Activated naive CD4-positive, alpha-beta T cell treated with anti-CD3 and anti-CD28 coated beads, Interleukin-2, amount 50 U/mL, for 16 hours (primary cell): ENCODE results near the gene DACT2.
"Not testable (repeated sequence)": the region's sequence is repeated elsewhere in the genome, so short reads cannot be mapped to it uniquely, and the experiment has no call there.

ENCODE experiments used
- DNase-seq: peaks from one replicate; pipeline ENCODE4 v3.0.0-alpha.2; 2020

DACT2 gene

DNA sequence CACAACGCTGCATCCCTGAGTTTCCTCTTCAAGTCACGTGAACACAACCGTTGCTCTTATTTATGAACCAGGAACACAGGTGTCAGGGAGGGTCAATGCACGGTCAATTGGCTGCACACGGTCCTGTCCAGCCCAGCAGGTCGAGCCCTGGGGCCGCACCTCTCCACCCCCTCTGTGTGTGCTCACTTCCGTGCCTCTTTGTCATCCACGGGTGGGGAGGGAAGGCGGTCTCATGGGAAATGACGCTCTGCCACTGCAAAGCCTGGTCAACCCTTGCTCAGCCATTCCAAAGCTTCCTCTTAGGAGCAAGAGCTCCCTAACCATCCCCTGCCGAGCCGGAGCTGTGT lies 38.7 kb downstream of the DACT2 start:
- no peak for DNase-seq

GRCh38 chr6:168280020-168280898 lies 39.3 kb downstream of the DACT2 start:
- no peak for DNase-seq

DNA sequence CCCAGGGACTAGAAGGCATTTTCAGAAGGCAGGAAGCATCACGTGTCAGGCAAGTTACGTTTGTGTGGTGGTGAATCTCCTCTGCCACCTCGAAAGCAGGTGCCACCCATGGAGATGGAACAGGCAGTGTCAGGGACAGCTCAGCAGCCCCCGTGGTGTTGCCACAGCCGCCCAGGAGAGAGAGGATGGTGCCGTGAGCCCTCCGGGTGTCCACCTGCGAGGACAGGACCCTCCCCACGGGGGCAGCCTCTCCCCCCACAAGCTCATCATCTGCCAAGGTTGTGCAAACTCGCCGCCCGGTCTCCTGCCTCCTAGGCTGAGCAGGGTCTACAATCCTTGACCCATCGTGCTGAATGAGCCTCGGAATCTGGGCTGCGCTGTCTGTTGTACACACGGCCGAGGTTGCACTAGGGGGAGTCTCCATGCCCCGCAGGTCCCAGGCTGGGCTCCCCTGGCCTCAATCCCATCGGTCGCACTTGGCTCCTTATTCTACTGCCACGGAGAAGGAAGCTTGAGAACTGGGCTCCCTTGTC lies 40.1 kb downstream of the DACT2 start:
- DNase-seq, result no peak

- DNase-seq, result no peak
Observed at GRCh38 chr6:168278904-168279303, 40.7 kb downstream of the DACT2 start.

DNA sequence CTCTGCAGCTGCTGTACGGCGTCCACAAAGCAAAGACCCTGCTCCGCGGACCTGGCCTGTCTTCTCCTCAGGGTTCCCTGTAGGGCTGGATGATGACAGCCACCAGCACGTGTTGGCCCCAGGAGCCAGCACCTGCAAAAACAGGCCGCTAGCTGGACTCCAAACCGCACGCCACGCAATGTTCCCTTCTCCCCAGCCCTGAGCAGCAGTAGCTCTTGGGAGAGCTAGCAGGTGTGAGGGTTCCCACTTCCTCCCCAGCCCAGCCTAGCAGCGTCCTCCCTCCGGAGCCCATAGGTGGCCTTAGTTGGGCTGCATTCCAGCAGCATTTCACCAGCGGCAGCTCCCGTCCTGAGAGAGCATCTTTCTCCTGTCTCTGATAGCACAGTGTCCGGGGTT lies 42.3 kb downstream of the DACT2 start:
- DNase-seq, result no peak

DNA sequence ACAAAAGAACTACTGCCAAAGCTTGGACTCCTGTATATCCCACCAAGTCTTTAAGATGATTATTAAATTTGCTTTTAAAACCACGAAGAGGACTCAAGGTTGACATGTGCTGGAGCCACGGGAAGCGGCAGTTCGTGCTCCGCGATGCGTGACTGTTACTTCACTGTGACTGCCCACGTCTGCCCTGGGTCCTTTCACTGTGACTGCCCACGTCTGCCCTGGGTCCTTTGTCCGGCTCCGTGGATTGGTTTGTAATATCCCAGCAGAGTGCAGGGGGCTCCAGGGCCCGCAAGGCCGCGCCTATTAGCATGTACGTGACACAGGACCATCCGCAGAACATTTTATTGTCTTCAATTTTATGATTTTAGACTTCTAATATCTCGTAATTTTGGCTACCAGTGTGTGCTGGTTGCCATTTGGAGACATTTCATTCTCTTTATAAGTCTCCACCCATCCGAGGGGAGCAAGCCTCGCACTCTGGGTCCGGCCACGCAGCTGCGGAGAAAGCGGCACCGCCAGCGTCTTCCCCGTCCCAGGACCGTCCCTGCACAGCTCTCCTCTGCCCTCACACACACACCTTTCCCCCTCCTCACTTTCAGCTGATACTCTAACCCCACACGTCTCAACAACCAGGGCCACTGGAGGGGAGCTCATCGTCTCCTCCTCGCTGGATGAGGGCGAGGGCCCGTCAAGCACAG lies 42.9 kb downstream of the DACT2 start:
- no peak for DNase-seq

GRCh38 chr6:168275168-168275567 lies 44.4 kb downstream of the DACT2 start:
- DNase-seq, result no peak

GRCh38 chr6:168274037-168274952 lies 45.3 kb downstream of the DACT2 start:
- DNase-seq, result no peak

DNA sequence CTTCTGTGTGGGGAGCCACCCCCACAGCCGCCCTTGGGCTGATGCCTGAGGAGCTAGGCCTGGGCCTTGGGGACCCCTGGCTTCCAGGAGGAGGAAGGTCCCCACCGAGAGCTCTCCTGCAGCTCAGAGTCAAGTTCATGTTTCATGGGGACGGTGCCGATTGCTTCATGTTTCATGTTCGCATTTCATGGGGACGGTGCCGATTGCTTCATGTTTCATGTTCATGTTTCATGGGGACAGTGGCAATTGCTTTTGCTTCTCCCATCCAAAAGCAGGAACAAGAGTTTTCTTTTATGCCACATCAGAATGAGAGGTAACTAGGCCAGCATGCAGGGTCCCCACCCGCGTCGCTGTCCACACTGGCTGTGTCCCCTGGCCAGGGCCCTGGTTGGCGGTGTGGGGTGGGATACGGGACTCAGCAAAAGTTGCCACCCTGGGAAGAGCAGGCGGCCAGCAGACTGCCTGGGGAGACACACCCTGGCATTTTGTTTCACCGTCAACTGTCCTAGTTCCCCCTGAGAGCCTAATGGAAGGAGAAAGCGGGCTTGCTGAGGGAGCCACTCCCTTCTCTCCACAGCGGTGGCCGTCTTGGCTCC lies 46.0 kb downstream of the DACT2 start:
- DNase-seq, result no peak

GRCh38 chr6:168272415-168273325 lies 46.9 kb downstream of the DACT2 start:
- no peak for DNase-seq

DNA sequence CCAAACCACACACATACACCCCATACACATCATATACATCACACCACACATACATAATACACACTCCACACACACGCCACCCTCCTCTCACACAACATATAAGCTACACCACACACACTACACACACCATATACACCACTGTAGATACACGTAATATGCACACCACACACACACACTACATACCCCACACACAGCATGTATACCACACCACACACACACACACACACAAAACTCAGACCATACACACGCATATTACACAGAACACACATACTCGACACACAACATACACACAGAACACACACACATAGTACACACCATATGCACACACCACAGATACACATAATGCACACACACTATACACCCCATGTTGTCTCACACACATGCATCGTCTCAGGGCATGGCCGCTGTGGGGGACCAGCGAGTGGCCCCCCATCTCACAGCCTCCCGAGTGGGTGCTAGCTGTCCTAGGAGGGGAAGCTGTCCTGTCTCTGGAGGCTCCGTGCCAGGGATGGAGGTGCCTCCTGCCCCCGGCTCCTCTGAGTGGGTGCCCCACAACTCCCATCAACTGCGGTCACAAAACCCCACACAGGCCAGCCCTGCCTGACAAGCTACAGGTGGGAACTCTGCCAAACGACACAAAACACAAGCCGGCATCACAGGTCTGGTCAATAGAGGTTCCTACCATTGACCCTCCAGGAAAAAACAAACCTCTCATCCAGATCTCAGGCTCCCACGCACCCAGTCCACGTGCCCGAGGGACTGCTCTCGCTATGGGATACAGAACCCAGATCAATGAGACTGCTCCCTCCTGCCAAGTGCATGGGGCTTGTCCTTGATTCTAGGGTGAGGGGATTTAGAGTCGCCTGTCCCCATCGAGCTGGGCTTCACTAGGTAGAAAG lies 49.1 kb downstream of the DACT2 start:
- no peak for DNase-seq

DNA sequence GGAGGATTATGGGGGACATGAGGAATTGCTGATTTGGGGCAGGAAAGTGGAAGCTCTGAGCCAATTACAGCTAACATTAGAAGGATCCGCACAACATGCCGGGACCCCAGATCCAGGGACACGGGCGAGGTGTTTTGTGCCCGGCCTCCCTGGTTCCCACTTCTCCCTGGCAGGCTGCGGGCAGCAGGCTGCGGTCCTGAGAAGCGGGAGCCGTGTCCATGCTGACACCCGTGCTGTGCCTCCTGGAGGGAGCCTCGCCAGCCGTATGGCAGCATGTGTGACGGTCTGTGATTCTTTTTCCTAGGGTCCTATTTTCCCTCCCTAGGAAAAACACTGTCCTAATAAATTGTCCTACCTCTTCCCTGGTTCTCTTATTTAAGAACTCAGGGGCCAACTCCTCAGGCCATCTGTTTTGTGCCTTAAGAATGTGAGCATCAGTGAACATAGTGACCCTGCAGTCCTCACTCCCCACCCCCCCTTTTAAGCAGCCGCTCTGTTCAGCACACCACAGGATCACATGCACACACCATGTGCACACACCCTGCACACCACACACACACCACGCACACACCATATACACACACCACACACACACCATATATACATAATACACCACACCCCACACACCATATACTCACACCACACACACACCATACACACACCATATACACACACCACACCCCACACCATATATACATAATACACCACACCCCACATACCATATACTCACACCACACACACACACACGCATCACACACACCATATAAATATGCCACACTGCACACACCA lies 49.9 kb downstream of the DACT2 start:
- DNase-seq, result no peak

DNA sequence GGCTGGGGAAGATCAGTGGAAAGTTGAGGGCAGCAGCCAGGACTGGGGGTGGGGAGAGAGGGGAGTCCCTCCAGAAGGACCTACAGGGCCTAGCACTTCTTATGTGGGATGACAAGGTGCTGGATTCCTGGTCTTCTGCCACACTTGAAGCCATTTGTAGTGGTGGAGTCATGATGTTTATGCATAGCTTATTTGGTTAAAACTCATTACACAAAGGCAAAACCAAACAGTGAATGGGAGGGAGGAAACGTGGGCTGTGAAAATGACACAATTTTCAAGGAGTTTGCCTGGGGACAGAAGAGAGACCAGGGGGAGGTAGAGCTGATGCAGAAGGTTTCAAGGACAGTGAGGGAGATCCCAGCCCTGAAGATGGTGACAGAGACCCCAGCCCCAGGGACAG lies 50.8 kb downstream of the DACT2 start:
- no peak for DNase-seq

DNA sequence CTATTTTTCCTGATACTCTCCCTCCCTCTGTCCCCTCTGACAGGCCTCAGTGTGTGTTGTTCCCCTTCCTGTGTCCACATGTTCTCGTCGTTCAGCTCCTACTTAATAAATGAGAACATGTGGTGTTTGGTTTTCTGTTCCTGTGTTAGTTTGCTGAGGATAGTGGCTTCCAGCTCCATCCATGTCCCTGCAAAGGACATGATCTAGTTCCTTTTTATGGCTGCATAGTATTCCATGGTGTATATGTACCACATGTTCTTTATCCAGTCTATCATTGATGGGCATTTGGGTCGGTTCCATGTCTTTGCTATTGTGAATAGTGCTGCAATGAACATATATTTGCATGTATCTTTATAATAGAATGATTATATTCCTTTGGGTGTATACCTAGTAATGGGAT lies 51.8 kb downstream of the DACT2 start:
- DNase-seq, result not testable (repeated sequence)

DNA sequence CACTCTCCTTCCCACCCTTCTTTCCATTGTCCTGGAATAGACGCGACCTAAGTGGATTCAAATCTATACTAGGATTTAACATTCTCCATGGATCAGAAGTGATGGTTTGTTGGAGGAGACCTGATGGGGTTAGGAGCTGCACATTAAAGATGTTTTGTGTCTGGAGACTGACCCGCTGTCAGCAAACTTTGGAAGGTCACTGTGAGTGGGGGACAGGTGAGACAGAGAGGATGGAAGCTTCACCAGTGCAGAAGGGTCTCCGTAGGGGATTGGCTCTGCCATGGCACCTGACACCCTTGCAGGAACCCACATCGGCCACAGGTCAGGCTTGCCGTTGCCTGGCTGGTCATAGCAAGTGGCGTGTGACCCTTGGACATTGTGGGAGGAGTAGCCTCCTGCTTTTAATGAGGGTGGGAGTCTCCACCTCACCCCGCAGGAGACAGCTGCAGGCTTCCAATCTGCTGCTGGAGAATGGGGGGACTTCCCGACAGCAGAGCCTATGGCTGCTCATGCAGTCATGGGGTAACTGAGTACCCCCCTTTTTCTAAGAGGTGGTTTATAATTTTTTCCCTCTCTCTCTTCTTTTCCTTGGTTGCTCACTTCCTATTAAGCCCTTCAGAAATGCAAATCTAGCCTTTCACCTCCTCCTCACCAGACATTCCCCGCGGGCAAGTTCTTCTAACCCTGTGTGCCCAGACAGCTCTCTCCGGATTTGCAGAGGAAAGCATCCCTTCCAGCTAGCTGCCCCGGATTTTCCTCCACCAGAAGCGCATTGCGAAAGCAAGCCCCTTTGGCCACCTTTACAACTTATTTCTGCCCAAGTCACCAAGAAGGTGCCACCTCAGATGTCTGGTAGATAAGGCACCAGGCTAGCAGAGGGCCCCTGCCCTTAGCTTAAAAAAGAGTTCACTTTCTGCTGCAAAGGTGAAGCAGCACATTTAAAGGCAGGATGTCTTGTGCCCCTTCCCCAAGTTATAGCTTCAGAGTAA lies 53.5 kb downstream of the DACT2 start:
- no peak for DNase-seq

DNA sequence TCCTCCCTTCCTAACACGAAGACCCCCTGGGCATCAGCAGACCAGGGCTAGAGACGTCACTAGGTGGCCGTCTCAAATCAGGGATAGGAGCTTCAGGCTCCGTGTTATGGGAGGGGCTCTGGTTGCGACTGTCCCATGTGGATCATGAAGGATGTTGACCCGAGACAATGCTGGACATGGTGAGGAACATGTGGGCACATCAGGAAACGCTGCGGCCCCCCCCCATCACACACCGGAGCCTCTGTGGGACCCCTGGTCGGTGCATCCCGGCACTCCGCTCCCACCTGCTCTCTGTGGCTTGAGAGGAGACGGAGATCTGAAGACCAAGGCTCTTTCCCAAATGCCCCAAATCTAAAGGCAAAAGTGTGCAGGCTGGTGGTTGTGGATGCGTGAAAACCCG lies 54.2 kb downstream of the DACT2 start:
- no peak for DNase-seq

DNA sequence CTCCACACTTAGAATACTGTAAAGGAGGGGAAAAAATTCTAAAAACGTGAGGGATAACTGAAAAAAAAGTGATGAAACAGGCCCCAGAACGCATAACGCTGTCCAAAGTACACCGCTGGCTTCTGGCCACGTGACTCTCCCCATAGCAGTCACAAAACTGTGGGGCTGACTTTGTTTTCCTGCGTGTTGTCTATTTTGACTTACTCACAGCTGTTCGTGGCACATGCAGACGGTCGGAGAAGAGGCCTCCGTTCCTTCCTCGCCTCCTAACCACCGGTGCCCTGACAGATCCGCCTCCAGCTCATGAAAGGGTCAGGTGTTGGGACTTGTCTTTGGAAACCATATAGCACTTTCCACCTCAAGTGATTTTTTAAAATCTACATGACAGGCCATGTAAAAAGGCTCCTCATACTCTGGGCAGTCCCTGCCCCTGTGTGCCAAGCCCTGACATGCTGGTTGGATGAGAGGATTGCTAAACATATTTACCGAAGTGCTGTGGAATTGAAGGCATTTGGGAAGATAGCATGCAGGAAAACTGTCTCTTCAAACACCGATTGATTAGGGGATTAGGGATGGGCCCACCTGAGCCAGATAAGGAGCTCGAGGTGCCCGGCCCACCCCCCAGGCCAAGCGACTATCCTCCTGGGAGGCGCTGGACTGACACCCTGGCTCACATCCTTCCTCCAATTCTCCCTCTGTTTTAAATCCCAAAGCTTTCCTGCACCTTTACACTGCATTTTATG lies 54.8 kb downstream of the DACT2 start:
- no peak for DNase-seq
